C4-2B (cell line): ENCODE results near the gene FEM1A.

ENCODE experiments used
- CTCF ChIP-seq: fragments of 450-650 bp; conservative IDR thresholded peaks from 2 replicates; pipeline ENCODE4 v1.5.1; 2017; ENCODE audit warnings: mild to moderate bottlenecking
- ZFX ChIP-seq: fragments of 450-650 bp; IDR thresholded peaks from 2 replicates; pipeline ENCODE4 v1.6.1; 2017

- no peak for TF ChIP-seq CTCF
- TF ChIP-seq ZFX: no peak
These were observed 28.5 kb upstream of the FEM1A start for GRCh38 chr19:4763021-4763420.
